ENCODE data around the gene ARCN1.
A peak's percentile ranks its signal among the peaks of the same experiment; 100 is the strongest.
"Not testable (repeated sequence)": the region's sequence is repeated elsewhere in the genome, so short reads cannot be mapped to it uniquely, and the experiment has no call there.

The ARCN1 gene

GRCh38 chr11:118594984-118595383 lies 22.8 kb downstream of the ARCN1 start:
- FAIRE-seq: not testable (repeated sequence)

DNA sequence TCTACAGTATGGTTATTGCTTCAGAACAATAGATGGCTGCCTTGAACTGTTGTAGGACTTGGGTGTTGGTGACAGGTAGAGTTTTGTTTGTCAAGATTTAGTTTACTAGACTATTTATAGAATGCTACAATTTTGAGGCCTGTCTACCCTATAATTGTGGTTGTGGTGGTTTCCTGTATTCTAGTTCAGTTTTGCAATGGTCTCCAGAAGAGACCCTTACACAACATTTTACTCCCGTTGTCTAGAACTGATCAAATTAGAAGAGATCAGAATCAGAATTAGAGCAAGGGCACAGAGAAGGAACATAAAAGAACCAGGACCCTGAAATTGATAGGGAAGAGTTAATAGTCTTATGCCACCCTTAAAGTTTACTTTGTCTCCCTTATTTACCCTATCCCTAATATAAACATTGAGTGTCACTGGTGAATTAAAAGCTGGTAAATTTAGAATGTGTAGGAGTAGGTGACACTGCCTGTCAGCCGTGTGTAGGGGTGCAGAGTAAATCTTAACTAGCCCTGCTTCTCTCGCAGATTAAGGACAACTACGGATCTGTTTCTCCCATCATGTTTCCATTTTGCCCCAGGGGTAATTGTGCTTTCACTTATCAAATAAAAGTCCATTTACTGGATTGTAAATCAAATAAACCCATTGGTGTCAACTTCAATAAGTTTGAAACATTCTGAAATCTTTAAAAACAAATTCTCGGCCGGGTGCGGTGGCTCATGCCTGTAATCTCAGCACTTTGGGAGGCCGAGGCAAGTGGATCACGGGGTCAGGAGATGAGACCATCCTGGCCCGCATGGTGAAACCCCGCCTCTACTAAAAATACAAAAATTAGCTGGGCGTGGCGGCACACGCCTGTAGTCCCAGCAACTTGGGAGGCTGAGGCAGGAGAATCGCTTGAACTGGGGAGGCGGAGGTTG lies 24.3 kb downstream of the ARCN1 start:
- FAIRE-seq (no peak), DNase-seq (ENCODE audit: insufficient read length, low spot score) (no peak)
- TF ChIP-seq CTCF (IDR thresholded peaks at IDR 0.05; ENCODE audit: insufficient read depth, missing control alignments): no peak

More at GRCh38 chr11:118594984-118595383, 22.8 kb downstream of the ARCN1 start:
- peak; percentile 15 for TF ChIP-seq CTCF (IDR thresholded peaks at IDR 0.05; ENCODE audit: insufficient read depth, missing control alignments)
- not testable (repeated sequence) for DNase-seq (ENCODE audit: insufficient read length, low spot score)

- no peak for TF ChIP-seq CTCF (IDR thresholded peaks at IDR 0.05; ENCODE audit: insufficient read depth, missing control alignments)
- no peak for DNase-seq (ENCODE audit: insufficient read length, low spot score)
- no peak for FAIRE-seq
These were observed 25.3 kb downstream of the ARCN1 start for GRCh38 chr11:118597556-118597955.

GRCh38 chr11:118602331-118602730 lies 30.1 kb downstream of the ARCN1 start:
- no peak for FAIRE-seq
- TF ChIP-seq CTCF (IDR thresholded peaks at IDR 0.05; ENCODE audit: insufficient read depth, missing control alignments): no peak
- no peak for DNase-seq (ENCODE audit: insufficient read length, low spot score)

- not testable (repeated sequence) for FAIRE-seq
These were observed 31.5 kb downstream of the ARCN1 start for GRCh38 chr11:118603709-118604108.

GRCh38 chr11:118604566-118604965 lies 32.4 kb downstream of the ARCN1 start:
- DNase-seq (ENCODE audit: insufficient read length, low spot score): no peak
- no peak for TF ChIP-seq CTCF (IDR thresholded peaks at IDR 0.05; ENCODE audit: insufficient read depth, missing control alignments)
- no peak for FAIRE-seq

More at GRCh38 chr11:118603709-118604108, 31.5 kb downstream of the ARCN1 start:
- DNase-seq (ENCODE audit: insufficient read length, low spot score): not testable (repeated sequence)

DNA sequence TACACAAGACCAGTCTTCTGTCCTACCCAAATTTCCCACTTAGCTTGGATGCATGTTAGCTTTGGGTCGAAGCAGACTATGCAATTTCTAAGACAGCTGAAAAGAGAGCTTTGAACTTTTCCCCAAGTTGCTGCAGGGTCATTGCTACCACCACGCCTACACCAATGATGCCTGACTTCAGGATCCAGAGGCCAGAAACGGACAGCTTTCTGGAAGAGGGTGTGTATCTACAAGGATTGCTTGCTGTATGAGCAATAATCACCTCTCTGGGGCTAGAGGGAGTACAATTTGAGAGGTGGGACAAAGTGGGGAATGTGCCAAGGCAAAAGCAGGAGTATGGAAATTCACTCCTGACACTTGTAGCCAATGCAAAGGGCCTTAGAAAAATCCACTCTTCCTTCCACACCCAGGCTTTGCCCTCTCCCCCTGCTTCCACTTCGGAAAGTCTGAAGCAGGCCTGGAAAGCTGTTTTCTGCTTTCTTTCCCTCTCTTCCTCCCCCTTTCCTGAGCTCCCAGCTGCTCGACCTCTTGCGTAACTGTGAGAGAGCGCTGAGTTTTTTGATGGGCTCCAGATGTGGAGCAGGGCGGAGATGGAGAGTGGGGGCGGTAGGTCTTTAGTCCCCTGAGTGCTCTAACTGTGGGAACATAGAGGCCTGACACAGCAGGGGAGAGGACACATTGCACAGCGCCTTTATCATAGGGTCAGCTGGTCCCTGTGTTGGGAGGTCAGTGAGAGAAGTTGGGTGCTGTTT lies 33.1 kb downstream of the ARCN1 start:
- no peak for TF ChIP-seq CTCF (IDR thresholded peaks at IDR 0.05; ENCODE audit: insufficient read depth, missing control alignments)
- DNase-seq (ENCODE audit: insufficient read length, low spot score) (no peak), FAIRE-seq (no peak)

Data from D721Med (cell line).